NCI-H345 (cell line): Measurements from ENCODE around the gene LIMK2.

Source experiments
- DNase-seq: peaks from one replicate; lab custom pipeline; 2025; lab: John Stamatoyannopoulos, UW

Gene LIMK2

DNA sequence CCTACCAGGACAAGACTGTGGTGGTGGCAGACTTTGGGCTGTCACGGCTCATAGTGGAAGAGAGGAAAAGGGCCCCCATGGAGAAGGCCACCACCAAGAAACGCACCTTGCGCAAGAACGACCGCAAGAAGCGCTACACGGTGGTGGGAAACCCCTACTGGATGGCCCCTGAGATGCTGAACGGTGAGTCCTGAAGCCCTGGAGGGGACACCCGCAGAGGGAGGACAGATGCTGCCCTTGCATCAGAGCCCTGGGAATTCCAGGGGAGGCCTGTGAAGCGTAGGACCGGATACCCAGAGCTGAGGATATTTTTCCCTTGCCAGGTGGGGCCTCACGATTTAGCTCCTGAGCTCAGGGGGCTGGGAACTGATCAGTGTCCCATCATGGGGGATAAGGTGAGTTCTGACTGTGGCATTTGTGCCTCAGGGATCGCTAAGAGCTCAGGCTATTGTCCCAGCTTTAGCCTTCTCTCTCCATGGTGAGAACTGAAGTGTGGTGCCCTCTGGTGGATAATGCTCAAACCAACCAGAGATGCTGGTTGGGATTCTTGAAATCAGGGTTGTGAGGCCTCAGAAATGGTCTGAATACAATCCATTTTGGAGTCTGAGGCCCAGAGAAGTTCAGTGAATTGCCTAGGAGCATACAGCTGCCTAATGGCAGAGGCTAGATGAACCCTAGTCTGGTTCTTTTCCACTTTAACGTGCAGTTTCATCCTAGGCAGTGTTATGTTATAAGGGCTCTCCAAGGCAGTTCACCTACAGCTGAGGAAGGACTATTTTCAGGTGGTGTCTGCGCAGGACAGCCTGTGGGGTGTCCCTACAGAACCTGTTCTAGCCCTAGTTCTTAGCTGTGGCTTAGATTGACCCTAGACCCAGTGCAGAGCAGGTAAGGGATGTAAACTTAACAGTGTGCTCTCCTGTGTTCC is 60.7 kb downstream of the LIMK2 start:
- peak; percentile 25 for DNase-seq

DNA sequence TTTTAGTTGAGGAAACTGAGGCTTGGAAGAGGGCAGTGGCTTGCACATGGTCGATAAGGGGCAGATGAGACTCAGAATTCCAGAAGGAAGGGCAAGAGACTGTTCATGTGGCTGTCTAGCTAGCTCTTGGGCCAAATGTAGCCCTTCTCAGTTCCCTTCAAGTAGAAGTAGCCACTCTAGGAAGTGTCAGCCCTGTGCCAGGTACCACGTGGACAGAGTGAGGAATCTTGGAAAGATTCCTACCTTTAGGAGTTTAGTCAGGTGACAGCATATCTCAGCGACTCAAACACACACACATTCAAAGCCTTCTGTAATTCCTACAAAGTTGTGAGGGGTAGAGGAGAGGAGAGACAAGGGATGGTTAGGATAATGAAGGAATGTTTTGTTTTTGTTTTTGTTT is 61.9 kb downstream of the LIMK2 start:
- no peak for DNase-seq

GRCh38 chr22:31275018-31275417 is 62.9 kb downstream of the LIMK2 start:
- DNase-seq, result no peak

DNA sequence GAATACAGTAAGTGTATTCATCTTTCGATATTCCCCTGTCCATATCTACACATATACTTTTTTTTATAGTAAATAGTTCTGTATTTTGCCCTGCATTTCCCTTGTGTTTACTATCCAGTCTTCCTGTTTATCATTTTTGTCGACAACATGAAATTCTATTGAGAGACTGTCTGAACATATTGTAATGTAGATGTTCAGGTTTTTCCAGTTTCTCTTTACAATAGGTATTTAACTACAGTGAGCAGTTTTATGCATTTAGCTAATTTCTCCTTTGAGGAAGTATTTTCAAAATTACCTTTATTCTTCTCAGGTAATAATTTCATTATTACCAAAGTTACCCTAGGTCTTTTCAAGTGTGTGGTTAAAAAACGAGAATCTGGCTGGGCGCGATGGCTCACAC is 63.5 kb downstream of the LIMK2 start:
- DNase-seq, result no peak

DNA sequence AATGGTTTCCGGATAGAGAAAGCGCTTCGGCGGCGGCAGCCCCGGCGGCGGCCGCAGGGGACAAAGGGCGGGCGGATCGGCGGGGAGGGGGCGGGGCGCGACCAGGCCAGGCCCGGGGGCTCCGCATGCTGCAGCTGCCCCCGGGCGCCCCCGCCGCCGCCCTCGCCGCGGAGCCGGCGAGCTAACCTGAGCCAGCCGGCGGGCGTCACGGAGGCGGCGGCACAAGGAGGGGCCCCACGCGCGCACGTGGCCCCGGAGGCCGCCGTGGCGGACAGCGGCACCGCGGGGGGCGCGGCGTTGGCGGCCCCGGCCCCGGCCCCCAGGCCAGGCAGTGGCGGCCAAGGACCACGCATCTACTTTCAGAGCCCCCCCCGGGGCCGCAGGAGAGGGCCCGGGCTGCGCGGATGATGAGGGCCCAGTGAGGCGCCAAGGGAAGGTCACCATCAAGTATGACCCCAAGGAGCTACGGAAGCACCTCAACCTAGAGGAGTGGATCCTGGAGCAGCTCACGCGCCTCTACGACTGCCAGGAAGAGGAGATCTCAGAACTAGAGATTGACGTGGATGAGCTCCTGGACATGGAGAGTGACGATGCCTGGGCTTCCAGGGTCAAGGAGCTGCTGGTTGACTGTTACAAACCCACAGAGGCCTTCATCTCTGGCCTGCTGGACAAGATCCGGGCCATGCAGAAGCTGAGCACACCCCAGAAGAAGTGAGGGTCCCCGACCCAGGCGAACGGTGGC is 64.5 kb downstream of the LIMK2 start:
- no peak for DNase-seq

GRCh38 chr22:31277741-31278140 is 65.6 kb downstream of the LIMK2 start:
- DNase-seq, result no peak

- no peak for DNase-seq
These were observed 66.1 kb downstream of the LIMK2 start for GRCh38 chr22:31278151-31278621.

GRCh38 chr22:31278626-31279326 is 66.7 kb downstream of the LIMK2 start:
- DNase-seq, result no peak

- no peak for DNase-seq
These were observed 67.2 kb downstream of the LIMK2 start for GRCh38 chr22:31279327-31279669.

- no peak for DNase-seq
These were observed 67.9 kb downstream of the LIMK2 start for GRCh38 chr22:31279821-31280505.

GRCh38 chr22:31281733-31282132 is 69.6 kb downstream of the LIMK2 start:
- DNase-seq, result no peak

DNA sequence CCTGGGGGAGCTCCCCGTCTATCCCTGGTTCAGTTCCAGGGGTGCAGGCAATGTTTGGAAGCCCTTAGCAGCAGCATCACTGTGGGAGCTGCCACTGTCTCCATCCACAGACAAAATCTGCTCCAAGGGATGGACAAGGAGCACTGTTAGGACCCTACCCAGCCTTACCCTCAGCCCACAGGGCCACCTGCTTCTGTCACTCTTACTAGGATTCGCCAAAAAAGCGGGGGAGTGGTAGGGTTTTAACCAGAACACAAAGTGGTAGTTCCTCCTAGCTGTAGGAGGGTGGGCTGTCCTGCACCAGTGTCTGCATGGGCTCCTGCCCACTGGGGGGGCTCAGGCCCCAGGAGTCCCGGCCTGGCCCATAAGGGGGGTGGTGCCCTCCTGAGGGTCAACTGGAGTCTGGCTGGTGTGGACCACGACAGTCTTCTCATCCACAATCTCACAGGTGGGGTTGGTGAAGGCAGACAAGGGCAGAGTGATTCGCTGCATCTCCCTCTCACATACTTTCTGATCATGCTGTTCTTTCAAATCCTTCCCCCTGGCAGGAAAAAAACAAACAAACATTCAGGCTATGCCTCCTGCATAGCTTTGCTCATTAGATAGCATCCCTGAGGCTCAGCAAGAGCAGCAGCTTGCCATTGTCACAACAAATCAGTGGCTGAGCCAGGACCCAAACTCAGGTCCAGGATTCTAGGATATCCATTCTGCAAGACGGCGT is 70.8 kb downstream of the LIMK2 start:
- no peak for DNase-seq

DNA sequence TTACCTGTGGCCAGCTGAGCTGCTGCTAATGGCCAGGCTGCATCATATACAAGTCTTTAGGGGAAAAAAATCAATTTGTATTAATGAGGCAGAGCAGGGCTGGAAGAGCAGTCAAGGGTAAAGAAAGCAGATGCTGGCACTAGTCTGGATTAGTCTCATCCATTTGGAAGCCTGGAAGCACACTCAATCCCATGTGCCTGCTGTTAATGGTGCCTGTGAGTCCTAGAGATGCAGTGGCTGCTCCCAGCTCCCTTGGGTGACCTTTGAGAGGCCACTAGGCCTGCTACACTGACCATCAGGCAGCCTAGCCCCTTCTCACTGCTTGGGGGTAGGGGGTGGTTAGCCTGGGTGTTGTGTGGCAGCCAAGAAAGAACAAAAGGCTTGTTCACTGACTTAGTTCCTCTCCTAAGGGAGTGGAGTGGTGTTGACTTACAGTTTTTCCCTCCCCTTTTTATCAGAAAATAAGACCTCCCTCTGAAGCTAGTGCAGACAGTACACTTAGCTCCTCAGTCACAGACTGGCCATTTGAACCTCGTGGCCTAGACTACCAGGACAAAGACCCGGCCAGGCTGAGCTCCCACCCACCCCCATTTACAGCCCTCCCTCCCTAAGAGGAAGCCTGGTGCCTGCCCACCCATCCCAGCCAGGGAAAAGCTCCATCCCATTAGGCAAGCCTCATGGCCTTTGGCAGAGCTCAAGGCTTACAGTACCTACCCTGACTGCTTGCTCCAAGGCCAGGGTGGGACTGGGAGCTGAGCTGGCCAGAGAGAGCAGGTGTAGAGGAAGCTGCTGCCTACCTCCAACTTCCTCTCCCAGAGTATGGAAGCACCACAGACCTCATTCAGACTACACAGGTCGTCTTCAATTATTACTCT is 72.4 kb downstream of the LIMK2 start:
- no peak for DNase-seq

DNA sequence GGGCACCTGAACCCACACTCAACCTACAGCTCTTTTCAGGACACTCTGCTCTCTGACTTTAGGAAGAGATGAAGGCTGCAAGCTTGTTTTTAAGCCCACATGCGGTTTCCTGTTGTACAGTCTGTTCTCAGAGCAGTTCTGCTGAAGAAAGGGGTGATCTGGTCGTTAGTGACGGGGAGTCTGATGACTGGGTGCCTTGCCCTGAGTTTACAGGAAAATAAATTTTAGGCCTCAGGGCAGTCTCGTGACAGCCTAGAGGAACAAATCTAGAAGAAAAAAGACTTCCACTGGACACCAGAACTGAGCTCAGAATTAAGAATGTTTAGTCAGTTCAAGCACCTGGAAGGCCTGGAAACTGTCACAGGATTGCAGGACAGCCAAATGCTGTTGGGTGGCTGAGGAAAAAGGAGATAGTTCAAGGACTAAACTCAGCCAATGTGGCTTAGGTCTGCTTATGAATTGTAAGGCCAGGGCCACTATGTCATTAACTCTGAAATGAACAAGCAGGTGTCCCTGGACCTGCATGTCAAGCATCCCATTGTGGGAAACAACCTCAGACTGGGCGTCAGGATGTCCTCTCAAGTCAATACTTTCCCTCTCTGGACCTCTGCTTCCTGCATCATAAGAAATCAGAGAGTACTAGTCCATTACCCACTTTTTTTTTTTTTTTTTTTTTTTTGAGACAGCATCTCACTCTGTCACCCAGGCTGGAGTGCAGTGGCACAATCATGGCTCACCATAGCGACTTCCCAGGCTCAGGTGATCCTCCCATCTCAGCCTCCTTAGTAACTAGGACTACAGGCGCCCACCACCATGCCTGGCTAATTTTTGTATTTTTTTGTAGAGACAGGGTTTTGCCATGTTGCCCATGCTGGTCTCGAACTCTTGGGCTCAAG is 74.5 kb downstream of the LIMK2 start:
- DNase-seq, result no peak

GRCh38 chr22:31287818-31288495 is 75.9 kb downstream of the LIMK2 start:
- DNase-seq, result no peak

GRCh38 chr22:31288496-31289240 is 76.6 kb downstream of the LIMK2 start:
- no peak for DNase-seq

- peak; percentile 21 for DNase-seq
These were observed 77.2 kb downstream of the LIMK2 start for GRCh38 chr22:31289344-31289743.
